Endothelial cell of umbilical vein (primary cell): ENCODE results near the gene FAM3B. TPM values are rescaled to one million over a fixed set of nuclear protein-coding genes. Genes with fewer than 3 reads are reported as not detected.

Experiments
- BruUV-seq: library from RNA; stranded (reverse); fragments of 400-500 nt; replicated peaks from 2 replicates; lab custom pipeline; 2021; lab: Mats Ljungman, UMichigan
- CTCF ChIA-PET: fragments of 300-600, 350-600 bp; sonication (Branson Sonifier 250); formaldehyde crosslinking; loops from one replicate; lab custom pipeline; 2021; ENCODE audit warnings: antibody characterized with exemption, inconsistent platforms; lab: Charles Lee
- POLR2A ChIA-PET: fragments of 300-600, 350-600 bp; sonication (Branson Sonifier 250); formaldehyde crosslinking; loops from one replicate; lab custom pipeline; 2021; ENCODE audit warnings: antibody characterized with exemption, inconsistent platforms; lab: Charles Lee
- DNase-seq: peaks from one replicate; pipeline ENCODE4 v3.0.0-alpha.2; 2011; ENCODE audit warnings: low read depth, low spot score
- FAIRE-seq: peaks from 2 replicates; lab custom pipeline; 2011; peaks lifted over from hg19 to GRCh38; lab: Jason Lieb, UNC
- H2AFZ ChIP-seq: 2 replicates; pipeline ENCODE4 v1.6.0; 2012; ENCODE audit warnings: low read depth, low read length, control low read depth, inconsistent platforms
- H3K27ac ChIP-seq: 2 replicates; pipeline ENCODE4 v1.5.1; 2011; ENCODE audit warnings: low read depth, mild to moderate bottlenecking, control low read depth, low read length, moderate library complexity; ENCODE audit not compliant: insufficient read depth
- H3K27me3 ChIP-seq, 2 experiments: 2 replicates each; pipeline versions ENCODE4 v1.6.0 to v1.6.1; 2011; ENCODE audit warnings: low read length in 2 of 2, mixed read lengths in 1 of 2; ENCODE audit not compliant: control insufficient read depth in 2 of 2, insufficient read depth in 2 of 2
- H3K36me3 ChIP-seq, 2 experiments: 2 replicates in 1 of 2; 3 replicates in 1 of 2; pipeline ENCODE4 v1.5.1; 2011; ENCODE audit warnings: low read length in 2 of 2, mild to moderate bottlenecking in 1 of 2, moderate library complexity in 1 of 2; ENCODE audit not compliant: control insufficient read depth in 2 of 2, insufficient read depth in 2 of 2; ENCODE audit errors: extremely low read depth in 1 of 2
- H3K4me1 ChIP-seq: 3 replicates; pipeline ENCODE4 v1.5.1; 2011; ENCODE audit warnings: mild to moderate bottlenecking, low read length; ENCODE audit not compliant: control insufficient read depth, insufficient read depth; ENCODE audit errors: extremely low read depth
- H3K4me2 ChIP-seq: 2 replicates; pipeline ENCODE4 v1.6.1; 2011; ENCODE audit warnings: low read length, control low read depth, mixed read lengths; ENCODE audit not compliant: insufficient read depth
- H3K4me3 ChIP-seq, 3 experiments: fragments of 200-600 bp in 1 of 3; sonication (generic), shearing (Covaris generic) in 1 of 3; replicated peaks in 1 of 3; 2 replicates each; pipeline ENCODE4 v1.5.1; 2011 to 2016; ENCODE audit warnings: control low read depth in 3 of 3, low read length in 3 of 3, mild to moderate bottlenecking in 2 of 3, inconsistent platforms in 1 of 3, low read depth in 1 of 3, moderate library complexity in 1 of 3; ENCODE audit not compliant: insufficient read depth in 1 of 3
- H3K79me2 ChIP-seq: 2 replicates; pipeline ENCODE4 v1.6.0; 2012; ENCODE audit warnings: low read length, inconsistent platforms; ENCODE audit not compliant: control insufficient read depth, insufficient read depth
- H3K9ac ChIP-seq: replicated peaks from 2 replicates; pipeline ENCODE3; 2011; ENCODE audit warnings: low read length, control low read depth; ENCODE audit not compliant: insufficient read depth; ENCODE audit errors: extremely low read depth
- H3K9me1 ChIP-seq: replicated peaks from 3 replicates; pipeline ENCODE4 v1.6.0; 2011; ENCODE audit warnings: mild to moderate bottlenecking, low read length; ENCODE audit not compliant: control insufficient read depth, insufficient read depth; ENCODE audit errors: extremely low read depth
- H3K9me3 ChIP-seq: replicated peaks from 2 replicates; pipeline ENCODE4 v1.5.1; 2012; ENCODE audit warnings: low read length, inconsistent platforms; ENCODE audit not compliant: control insufficient read depth, insufficient read depth
- H4K20me1 ChIP-seq: replicated peaks from 2 replicates; pipeline ENCODE3; 2011; ENCODE audit warnings: mild to moderate bottlenecking, low read length; ENCODE audit not compliant: control insufficient read depth, insufficient read depth; ENCODE audit errors: extremely low read depth
- CTCF ChIP-seq, 2 donors: IDR thresholded peaks; 1 replicate in 1 of 2; 2 replicates in 1 of 2; pipeline ENCODE4 v1.5.1; 2011; ENCODE audit warnings: low read length in 2 of 2, mild to moderate bottlenecking in 2 of 2, moderate library complexity in 2 of 2, control low read depth in 1 of 2, inconsistent platforms in 1 of 2, low read depth in 1 of 2; ENCODE audit not compliant: insufficient read depth in 1 of 2; ENCODE audit errors: extremely low read depth in 1 of 2
- EZH2 ChIP-seq: IDR thresholded peaks from 2 replicates; pipeline ENCODE4 v1.6.1; 2012; ENCODE audit warnings: borderline replicate concordance, low read depth, mild to moderate bottlenecking, moderate library complexity, low read length, inconsistent platforms; ENCODE audit not compliant: severe bottlenecking
- FOS ChIP-seq: IDR thresholded peaks from 2 replicates; pipeline ENCODE4 v1.6.1; 2011; ENCODE audit warnings: mild to moderate bottlenecking, low read length, moderate library complexity, borderline replicate concordance; ENCODE audit not compliant: insufficient read depth
- GATA2 ChIP-seq: IDR thresholded peaks from 2 replicates; pipeline ENCODE4 v1.7.0; 2011; ENCODE audit warnings: low read depth, mild to moderate bottlenecking, moderate library complexity, mixed read lengths, low read length; ENCODE audit not compliant: insufficient read length, insufficient read depth
- JUN ChIP-seq: IDR thresholded peaks from 2 replicates; pipeline ENCODE4 v1.6.1; 2011; ENCODE audit warnings: borderline replicate concordance, low read depth; ENCODE audit not compliant: insufficient read length, insufficient read depth
- MAX ChIP-seq: IDR thresholded peaks from 2 replicates; pipeline ENCODE4 v1.6.1; 2011; ENCODE audit not compliant: insufficient read depth, insufficient read length
- MYC ChIP-seq: IDR thresholded peaks from one replicate; pipeline ENCODE4 v1.6.1; 2011; ENCODE audit warnings: mild to moderate bottlenecking, low read depth, low read length
- POLR2A ChIP-seq: IDR thresholded peaks from 2 replicates; pipeline ENCODE4 v1.6.1; 2012; ENCODE audit warnings: low read depth, mild to moderate bottlenecking, control low read depth, low read length
- POLR2AphosphoS5 ChIP-seq: IDR thresholded peaks from 2 replicates; pipeline ENCODE4 v1.6.1; 2012; ENCODE audit warnings: low read depth, mild to moderate bottlenecking, control low read depth, low read length, moderate library complexity; ENCODE audit not compliant: insufficient read depth
- dilution Hi-C: fragments of 300-500 bp; cut with MboI; formaldehyde crosslinking; loops from one replicate; pipeline ENCODE4 v1.15.0; 2019; ENCODE audit warnings: low sequenced_read_pairs; ENCODE audit not compliant: extremely low pct_ligation_motif_present
- intact Hi-C: fragments of 100-400 bp; cut with micrococcal nuclease; formaldehyde crosslinking; loops from one replicate; pipeline ENCODE4 v1.10.0; 2022
- polyA plus RNA-seq, 4 experiments: library from polyadenylated mRNA; depleted of rRNA in 3 of 4; stranded (reverse) in 3 of 4; unstranded in 1 of 4; fragments of >200 nt; gene quantifications; 2 replicates each; pipeline versions ENCODE4 v1.2.1 to v1.2.3, GENCODE V29; 2011 to 2012; ENCODE audit warnings: missing spikeins in 1 of 4
- total RNA-seq: library from RNA; stranded (reverse); gene quantifications from 2 replicates; pipeline ENCODE4 v1.2.3, GENCODE V29; 2021

Gene FAM3B
- total and polyA plus RNA-seq, 2 donors (not counting 3 experiments of a cell fraction or from before 2014, with no cell fraction given), result not detected

GRCh38 chr21:41399246-41399800 is 82.7 kb downstream of the FAM3B start:
- TF ChIP-seq POLR2AphosphoS5 (no peak), MAX (no peak), MYC (no peak), EZH2 (no peak), CTCF (IDR thresholded peaks at IDR 0.05; ENCODE audit: extremely low read depth in 1 of 2, insufficient read depth in 1 of 2, low read depth in 1 of 2, low read length in 2 of 2) (no peak)
- CTCF ChIA-PET, result no interaction called here
- POLR2A ChIA-PET, result no interaction called here

GRCh38 chr21:41402231-41402630 is 85.6 kb downstream of the FAM3B start:
- dilution Hi-C loops, result no loop called here
- BruUV-seq, result no TSS peak

More at GRCh38 chr21:41399246-41399800, 82.7 kb downstream of the FAM3B start:
- Histone ChIP-seq H3K4me3 (no peak overlapping the region), H3K4me1 (no peaks in the 10 kb centered on the region), H3K4me2 (no peak overlapping the region), H3K27me3 (no peaks in the 10 kb centered on the region), H3K9me3 (no peaks in the 10 kb centered on the region), H2AFZ (no peak overlapping the region), H3K9ac (no peak overlapping the region), H4K20me1 (no peaks in the 10 kb centered on the region), H3K36me3 (no peaks in the 10 kb centered on the region), H3K27ac (no peak overlapping the region), H3K79me2 (no peaks in the 10 kb centered on the region), H3K9me1 (no peaks in the 10 kb centered on the region)
- no peak for FAIRE-seq
- BruUV-seq, result no TSS peak
- DNase-seq, result no peak
- intact Hi-C loops, result no loop called here
- dilution Hi-C loops, result no loop called here

More at GRCh38 chr21:41402231-41402630, 85.6 kb downstream of the FAM3B start:
- ChIA-PET POLR2A (no interaction called here), CTCF (no interaction called here)
- intact Hi-C loops, result no loop called here
- no peak overlapping the region for H3K9ac ChIP-seq
- H3K4me1 ChIP-seq, result no peaks in the 10 kb centered on the region
- DNase-seq (no peak), FAIRE-seq (no peak)
- H3K27me3 ChIP-seq, result no peaks in the 10 kb centered on the region
- no peak overlapping the region for H3K4me2 ChIP-seq
- H4K20me1 ChIP-seq, result no peaks in the 10 kb centered on the region
- no peaks in the 10 kb centered on the region for H3K36me3 ChIP-seq
- no peaks in the 10 kb centered on the region for H3K9me1 ChIP-seq
- H3K9me3 ChIP-seq, result no peaks in the 10 kb centered on the region
- no peak overlapping the region for H2AFZ ChIP-seq
- TF ChIP-seq FOS (no peak), CTCF (IDR thresholded peaks at IDR 0.05; ENCODE audit: extremely low read depth in 1 of 2, insufficient read depth in 1 of 2, low read depth in 1 of 2, low read length in 2 of 2) (no peak), POLR2AphosphoS5 (no peak), POLR2A (no peak), JUN (no peak), MYC (no peak), EZH2 (no peak), MAX (no peak), GATA2 (no peak)
- H3K27ac ChIP-seq, result no peak overlapping the region
- H3K4me3 ChIP-seq, result no peak overlapping the region
- H3K79me2 ChIP-seq, result no peaks in the 10 kb centered on the region
